AG20443 (cell line): Measurements from ENCODE around the gene CPNE4.
A peak's percentile ranks its signal among the peaks of the same experiment; 100 is the strongest.

Source experiments
- DNase-seq: peaks from one replicate; pipeline ENCODE4 v3.0.0; 2012; ENCODE audit warnings: low spot score, mixed read lengths

CPNE4 gene

GRCh38 chr3:131796558-131797198 lies 238.1 kb downstream of the CPNE4 start:
- DNase-seq = no peak

DNA sequence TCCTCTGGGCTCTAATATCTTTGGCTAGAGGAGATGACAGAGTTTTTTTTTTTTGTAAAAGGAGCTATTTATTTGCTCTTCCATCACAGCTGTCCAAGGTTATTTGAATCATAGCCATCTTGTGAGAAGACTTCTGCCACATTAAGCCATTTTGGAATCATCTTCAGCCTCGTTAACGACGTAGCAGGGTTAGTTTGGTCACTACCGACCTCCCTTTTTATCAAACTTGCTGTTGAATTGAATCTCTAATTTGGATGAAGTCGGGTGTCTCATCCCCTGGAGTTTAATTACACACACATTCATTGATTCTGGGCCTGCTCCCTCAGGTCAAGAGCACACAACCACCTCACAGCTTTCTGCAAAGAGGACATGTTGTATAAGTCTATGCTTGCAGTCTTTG lies 238.7 kb downstream of the CPNE4 start:
- no peak for DNase-seq

DNA sequence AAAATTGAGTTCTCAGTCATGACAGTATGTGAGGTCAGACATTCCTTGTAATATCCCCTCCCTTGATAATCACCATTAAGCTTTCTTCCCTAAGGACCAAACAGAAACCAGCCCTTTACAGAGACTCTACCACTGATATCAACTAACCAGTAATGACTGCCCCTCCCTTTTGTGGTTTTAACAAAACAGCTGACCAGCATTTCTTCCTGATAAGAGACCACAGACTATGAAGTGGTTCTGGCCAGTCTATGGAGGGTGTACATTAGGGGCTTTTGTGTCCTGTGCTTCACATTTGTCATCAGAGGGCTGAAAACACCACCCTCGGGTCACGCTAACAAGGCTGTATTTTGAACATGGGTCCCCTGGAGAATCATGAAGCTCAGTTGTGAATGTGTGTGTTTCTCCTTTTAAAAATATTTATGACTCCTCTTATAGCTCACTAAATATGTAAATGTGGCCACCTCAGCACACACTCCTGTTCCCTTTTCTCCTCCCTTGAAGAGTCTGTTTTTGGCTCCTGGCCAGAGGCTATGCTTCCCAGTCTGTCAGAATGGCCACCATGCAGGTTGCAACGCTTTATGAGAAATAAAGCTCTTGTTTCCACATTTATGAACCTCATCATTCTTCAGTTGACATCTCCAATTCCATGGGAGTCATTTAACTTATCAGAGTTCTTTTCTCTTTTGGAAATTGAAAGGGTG lies 239.3 kb downstream of the CPNE4 start:
- DNase-seq = no peak

DNA sequence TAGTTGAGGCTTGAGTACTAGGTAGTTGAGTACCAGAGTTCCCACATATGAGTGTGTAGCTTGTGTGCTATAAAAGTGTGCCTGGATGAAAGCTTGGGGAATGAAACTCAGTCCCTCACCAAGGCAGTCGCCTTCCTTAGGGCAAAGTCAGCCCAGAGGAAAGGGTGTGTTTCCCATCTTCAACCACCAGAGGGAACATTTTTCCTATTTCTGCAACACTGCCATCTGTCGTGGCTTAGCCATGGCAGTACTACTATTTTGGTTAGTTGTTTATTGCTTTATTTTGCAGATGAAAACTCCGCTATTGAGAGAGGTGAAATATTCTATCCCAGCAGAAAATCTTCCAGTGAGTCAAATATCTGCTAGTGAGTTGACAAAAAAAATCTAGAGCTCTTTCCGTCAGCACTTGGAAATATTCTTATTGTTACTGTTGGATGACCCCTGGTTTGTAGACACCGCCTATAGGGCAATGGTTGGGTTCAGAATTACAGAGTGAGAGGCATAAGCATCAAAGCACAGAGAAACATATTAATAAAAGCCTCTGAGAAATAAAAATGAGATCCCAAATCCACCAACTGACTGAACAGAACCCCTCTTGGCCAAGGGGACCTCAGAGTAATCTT lies 239.9 kb downstream of the CPNE4 start:
- peak; percentile 80 for DNase-seq

GRCh38 chr3:131793870-131794269 lies 240.9 kb downstream of the CPNE4 start:
- no peak for DNase-seq

GRCh38 chr3:131789188-131789587 lies 245.6 kb downstream of the CPNE4 start:
- no peak for DNase-seq

DNA sequence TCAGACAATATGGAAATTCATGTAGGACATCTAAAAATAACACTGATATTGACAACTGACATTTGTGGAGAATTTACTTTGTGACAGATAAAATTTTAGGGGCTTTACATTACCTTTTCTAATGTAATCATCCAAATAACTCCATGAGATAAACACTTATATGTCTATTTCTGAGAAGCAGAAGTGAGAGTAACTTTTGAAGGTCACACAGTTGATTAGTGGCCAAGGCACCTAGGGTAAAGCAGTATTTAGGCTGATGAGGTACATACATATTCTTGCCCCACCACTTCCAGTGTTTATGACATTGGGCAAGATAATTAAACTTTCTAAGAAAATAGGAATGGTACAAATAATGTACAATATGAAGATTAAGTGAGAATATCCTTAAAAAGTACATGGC lies 248.4 kb downstream of the CPNE4 start:
- DNase-seq = no peak

- no peak for DNase-seq
Observed at GRCh38 chr3:131782751-131783150, 252.1 kb downstream of the CPNE4 start.

DNA sequence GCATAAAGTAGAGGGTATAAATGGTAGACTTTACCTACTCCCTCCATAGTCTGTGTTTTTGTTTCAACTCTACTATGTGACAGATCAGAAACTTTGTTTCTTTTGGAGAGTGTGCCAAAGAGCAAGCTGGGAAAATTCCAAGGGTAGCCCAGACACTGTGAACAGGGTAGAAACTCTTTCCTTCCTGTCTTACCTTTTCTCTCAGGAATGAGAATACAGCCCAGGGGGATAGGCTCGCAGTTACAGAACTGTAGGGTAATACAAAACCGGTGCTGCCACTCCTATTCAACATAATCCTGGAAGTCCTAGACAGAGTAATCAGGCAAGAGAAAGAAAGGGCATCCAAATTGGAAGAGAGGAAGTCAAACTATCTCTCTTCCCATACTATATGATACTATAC lies 256.3 kb downstream of the CPNE4 start:
- no peak for DNase-seq

GRCh38 chr3:131775650-131776049 lies 259.2 kb downstream of the CPNE4 start:
- DNase-seq = no peak

DNA sequence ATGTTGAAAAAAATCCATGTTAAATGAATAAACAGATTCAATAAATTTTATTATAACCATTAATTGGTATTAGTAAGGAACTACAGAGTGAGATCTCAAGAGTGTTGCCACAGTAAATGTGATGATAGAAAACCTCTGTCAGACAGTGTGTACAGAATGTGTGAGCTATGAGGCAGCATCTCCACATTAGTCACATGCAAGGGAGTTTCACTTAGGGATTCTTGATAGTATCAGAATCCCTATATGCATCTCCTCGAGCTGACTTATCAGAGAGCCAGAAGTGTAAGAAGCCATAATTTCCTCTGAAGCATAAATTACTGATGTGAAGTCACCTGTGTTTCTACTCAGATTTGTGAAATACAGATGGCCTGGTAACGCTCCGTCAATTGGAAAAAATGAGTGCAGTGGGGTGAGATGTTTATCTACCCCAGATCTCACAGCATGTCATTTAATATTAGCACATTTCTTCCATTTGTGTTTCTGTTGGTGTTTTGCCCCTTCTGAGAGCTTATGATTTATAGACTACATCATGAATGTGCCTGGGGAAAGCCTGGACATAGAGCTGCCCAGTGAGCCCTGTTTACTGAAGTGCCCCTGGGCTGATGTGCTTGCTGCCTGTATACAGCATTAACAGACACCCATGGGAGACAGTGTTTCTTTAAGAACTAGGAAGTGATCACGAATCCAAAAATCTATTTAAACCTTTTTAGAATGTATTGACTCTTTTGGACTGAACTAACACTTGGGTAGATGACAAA lies 262.4 kb downstream of the CPNE4 start:
- no peak for DNase-seq

- DNase-seq = no peak
Observed at GRCh38 chr3:131762981-131763564, 271.7 kb downstream of the CPNE4 start.

DNA sequence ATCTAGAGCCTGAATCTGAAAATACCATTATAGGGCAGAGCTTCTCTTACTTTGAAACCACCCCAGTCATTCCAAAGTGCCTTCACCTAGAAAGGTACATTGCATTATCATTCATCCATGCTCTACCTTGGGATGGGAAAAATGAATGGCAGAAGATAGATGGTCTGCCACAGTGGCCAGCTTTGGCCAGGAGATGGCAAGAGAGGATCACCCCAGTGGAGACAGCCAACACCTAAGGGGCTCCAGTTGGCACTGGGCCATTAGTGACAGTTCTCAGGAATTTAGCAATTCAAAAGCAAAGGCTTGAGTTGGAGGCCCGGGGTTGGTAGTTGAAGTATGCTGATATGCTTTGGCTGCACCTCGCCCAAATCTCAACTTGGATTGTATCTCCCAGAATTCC lies 278.4 kb downstream of the CPNE4 start:
- DNase-seq = no peak

DNA sequence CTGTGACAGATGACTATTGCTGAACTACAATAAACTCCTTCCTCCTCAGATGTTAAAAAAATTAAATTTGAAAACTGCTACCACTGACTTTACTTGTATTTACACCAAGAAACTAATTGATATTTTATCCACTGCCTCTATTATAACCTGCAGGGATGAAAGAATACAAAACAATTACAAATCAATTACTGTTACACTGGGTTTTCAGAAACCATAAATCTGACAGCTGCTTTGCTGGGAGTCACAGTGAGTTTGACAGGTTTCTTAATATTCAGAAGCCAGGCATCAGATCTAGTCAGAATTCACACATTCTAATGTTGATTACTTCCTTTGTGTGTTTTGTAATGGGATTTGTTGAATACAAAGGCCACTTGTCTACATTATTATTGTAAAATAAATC lies 279.4 kb downstream of the CPNE4 start:
- no peak for DNase-seq

DNA sequence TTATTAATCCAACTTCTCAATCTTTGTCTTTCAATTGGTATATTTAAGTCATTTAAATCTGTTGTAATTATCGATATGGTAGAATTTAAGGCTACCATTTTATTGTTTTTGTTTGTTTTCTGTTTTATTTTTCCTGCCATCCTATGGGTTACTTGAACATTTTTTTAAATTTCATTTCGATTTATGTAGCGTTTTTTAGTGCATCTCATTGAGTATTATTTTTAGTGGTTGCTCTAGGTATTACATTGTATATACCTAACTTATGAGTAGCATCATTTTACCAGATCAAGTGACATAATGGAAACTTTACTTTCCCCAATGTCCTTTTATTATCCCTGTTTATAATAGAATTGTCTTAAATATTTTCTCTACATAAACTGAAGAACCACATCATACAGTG lies 284.6 kb downstream of the CPNE4 start:
- no peak for DNase-seq

DNA sequence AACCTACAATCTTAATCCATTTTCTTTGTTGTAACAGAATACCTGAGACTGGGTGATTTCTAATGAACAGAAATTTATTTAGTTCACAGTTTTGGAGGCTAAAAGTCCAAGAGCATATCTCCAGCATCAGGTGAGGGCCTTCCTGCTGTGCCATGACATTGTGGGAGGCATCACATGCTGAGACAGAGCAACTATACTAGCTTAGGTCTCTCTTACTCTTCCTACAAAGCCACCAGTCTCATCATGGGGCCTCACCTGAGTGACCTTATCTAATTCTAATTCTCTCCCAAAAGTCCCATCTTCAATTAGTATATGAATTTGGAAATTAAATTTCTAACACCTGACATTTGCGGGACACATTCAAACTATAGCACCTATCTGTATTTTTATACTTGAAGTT lies 285.0 kb downstream of the CPNE4 start:
- no peak for DNase-seq

- DNase-seq = no peak
Observed at GRCh38 chr3:131747466-131747865, 287.3 kb downstream of the CPNE4 start.

GRCh38 chr3:131744765-131745164 lies 290.0 kb downstream of the CPNE4 start:
- DNase-seq = no peak

DNA sequence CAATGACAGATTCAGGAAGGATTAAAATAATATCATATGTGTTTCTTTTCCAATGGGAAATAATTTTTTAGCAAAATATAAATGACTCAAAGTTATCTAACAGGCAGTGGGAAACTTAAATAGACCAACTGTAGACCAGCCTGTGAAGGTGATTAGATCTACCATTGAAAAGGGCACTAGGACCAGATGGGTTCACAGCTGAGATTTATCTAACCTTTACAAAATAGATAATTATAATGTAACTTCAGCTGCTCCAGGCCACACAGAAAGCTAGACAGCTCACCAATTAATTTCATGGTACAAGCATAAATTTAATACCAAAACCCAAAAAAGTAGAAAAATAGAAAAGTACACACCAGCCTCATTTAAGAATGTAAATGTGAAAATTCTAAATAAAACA lies 291.7 kb downstream of the CPNE4 start:
- no peak for DNase-seq

- no peak for DNase-seq
Observed at GRCh38 chr3:131739211-131739610, 295.6 kb downstream of the CPNE4 start.

- no peak for DNase-seq
Observed at GRCh38 chr3:131738095-131738494, 296.7 kb downstream of the CPNE4 start.

GRCh38 chr3:131735544-131735943 lies 299.3 kb downstream of the CPNE4 start:
- DNase-seq = no peak
